ENCODE data around the gene SH2B2. TPM values are rescaled to one million over a fixed set of nuclear protein-coding genes. Genes with fewer than 3 reads are reported as not detected.

SH2B2 gene
- total RNA-seq, 2 donors from 2014 or later: 7.7 to 22.3 TPM

DNA sequence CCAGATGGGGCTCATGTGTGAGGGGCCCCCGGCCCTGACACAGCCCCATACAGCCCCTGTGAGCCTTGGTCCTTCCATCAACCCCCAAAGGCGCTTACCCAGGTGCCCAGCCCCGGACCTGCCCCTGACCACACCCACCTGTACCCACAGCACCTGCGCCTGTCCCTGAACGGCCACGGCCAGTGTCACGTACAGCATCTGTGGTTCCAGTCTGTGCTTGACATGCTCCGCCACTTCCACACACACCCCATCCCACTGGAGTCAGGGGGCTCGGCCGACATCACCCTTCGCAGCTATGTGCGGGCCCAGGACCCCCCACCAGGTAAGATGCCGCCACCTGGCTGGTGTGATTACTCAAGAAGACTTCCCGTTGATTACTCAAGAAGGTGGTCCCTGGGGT, 33.5 kb downstream of the SH2B2 start:
- DNase-seq (ENCODE audit: low spot score): no peak
- intact Hi-C loops (cut with DNase I): no loop called here
- Histone ChIP-seq H3K36me3 (no peaks in the 10 kb centered on the region), H3K27ac (no peak overlapping the region), H3K27me3 (replicated peaks; ENCODE audit: insufficient read depth) (no peaks in the 10 kb centered on the region), H3K4me1 (replicated peaks) (no peaks in the 10 kb centered on the region), H3K9me3 (no peaks in the 10 kb centered on the region), H3K4me3 (no peak overlapping the region)
- 98% methylated on average over 14 of the region's 14 CpGs for WGBS
- TF ChIP-seq POLR2AphosphoS5 (IDR thresholded peaks at IDR 0.05) (no peak), POLR2A (IDR thresholded peaks at IDR 0.05) (no peak)
- TF ChIP-seq, protein P1, sequence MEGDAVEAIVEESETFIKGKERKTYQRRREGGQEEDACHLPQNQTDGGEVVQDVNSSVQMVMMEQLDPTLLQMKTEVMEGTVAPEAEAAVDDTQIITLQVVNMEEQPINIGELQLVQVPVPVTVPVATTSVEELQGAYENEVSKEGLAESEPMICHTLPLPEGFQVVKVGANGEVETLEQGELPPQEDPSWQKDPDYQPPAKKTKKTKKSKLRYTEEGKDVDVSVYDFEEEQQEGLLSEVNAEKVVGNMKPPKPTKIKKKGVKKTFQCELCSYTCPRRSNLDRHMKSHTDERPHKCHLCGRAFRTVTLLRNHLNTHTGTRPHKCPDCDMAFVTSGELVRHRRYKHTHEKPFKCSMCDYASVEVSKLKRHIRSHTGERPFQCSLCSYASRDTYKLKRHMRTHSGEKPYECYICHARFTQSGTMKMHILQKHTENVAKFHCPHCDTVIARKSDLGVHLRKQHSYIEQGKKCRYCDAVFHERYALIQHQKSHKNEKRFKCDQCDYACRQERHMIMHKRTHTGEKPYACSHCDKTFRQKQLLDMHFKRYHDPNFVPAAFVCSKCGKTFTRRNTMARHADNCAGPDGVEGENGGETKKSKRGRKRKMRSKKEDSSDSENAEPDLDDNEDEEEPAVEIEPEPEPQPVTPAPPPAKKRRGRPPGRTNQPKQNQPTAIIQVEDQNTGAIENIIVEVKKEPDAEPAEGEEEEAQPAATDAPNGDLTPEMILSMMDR (IDR thresholded peaks at IDR 0.05): no peak

- Histone ChIP-seq H3K4me3 (no peak overlapping the region), H3K4me1 (replicated peaks) (no peaks in the 10 kb centered on the region), H3K9me3 (no peaks in the 10 kb centered on the region), H3K27me3 (replicated peaks; ENCODE audit: insufficient read depth) (no peaks in the 10 kb centered on the region), H3K27ac (no peak overlapping the region), H3K36me3 (no peaks in the 10 kb centered on the region)
- DNase-seq (ENCODE audit: low spot score): no peak
- intact Hi-C loops (cut with DNase I): no loop called here
- WGBS: 82% methylated on average over 37 of the region's 37 CpGs
- TF ChIP-seq, protein P1 (IDR thresholded peaks at IDR 0.05): no peak
- TF ChIP-seq POLR2AphosphoS5 (IDR thresholded peaks at IDR 0.05) (no peak), POLR2A (IDR thresholded peaks at IDR 0.05) (no peak)
Observed at GRCh38 chr7:102320601-102321350, 34.1 kb downstream of the SH2B2 start.

DNA sequence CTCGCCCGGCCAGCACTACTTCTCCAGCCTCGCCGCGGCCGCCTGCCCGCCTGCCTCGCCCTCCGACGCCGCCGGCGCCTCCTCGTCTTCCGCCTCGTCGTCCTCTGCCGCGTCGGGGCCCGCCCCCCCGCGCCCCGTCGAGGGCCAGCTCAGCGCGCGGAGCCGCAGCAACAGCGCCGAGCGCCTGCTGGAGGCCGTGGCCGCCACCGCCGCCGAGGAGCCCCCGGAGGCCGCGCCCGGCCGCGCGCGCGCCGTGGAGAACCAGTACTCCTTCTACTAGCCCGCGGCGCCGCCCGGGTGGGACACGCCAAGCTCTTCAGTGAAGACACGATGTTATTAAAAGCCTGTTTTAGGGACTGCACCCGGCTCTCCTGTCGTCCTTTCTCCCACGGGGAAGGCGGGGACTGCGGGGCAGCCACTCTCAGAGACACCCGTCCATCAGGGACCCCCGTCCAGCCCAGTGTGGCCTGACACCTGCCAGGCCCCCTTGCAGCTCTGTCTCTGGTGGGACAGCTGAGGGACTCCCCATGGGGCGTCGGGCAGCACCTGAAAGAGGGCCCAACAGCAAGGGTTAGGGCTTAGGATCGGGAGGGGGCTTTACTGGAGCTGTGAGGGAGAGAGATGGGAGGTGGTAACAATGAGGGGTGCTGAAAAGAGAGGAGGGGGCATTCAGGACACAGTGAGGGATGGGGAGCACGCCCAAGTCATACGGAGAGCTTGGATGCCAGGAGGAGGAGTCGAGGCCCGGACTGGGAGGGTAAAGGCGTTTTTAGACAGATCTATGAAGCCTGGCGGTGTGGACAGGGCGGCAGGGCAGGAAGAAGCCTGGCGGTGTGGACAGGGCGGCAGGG, 34.9 kb downstream of the SH2B2 start:
- Histone ChIP-seq H3K4me3 (no peak overlapping the region), H3K36me3 (no peaks in the 10 kb centered on the region), H3K9me3 (no peaks in the 10 kb centered on the region), H3K27ac (no peak overlapping the region), H3K4me1 (replicated peaks) (no peaks in the 10 kb centered on the region), H3K27me3 (replicated peaks; ENCODE audit: insufficient read depth) (no peaks in the 10 kb centered on the region)
- DNase-seq (ENCODE audit: low spot score): no peak
- 45% methylated on average over 68 of the region's 73 CpGs for WGBS
- TF ChIP-seq POLR2A (IDR thresholded peaks at IDR 0.05) (no peak), POLR2AphosphoS5 (IDR thresholded peaks at IDR 0.05) (no peak)
- TF ChIP-seq, protein P1 (IDR thresholded peaks at IDR 0.05): no peak
- intact Hi-C loops (cut with DNase I): no loop called here

- DNase-seq (ENCODE audit: low spot score): no peak
- no peaks in the 10 kb centered on the region for H3K4me1 ChIP-seq (replicated peaks)
- H3K9me3 ChIP-seq: no peaks in the 10 kb centered on the region
- H3K36me3 ChIP-seq: no peaks in the 10 kb centered on the region
- TF ChIP-seq POLR2AphosphoS5 (IDR thresholded peaks at IDR 0.05) (no peak), POLR2A (IDR thresholded peaks at IDR 0.05) (no peak)
- TF ChIP-seq, protein P1 (IDR thresholded peaks at IDR 0.05): no peak
- H3K27ac ChIP-seq: no peak overlapping the region
- no peak overlapping the region for H3K4me3 ChIP-seq
- WGBS: 83% methylated on average over 8 of the region's 8 CpGs
- intact Hi-C loops (cut with DNase I): no loop called here
- H3K27me3 ChIP-seq (replicated peaks; ENCODE audit: insufficient read depth): no peaks in the 10 kb centered on the region
Observed at GRCh38 chr7:102322202-102322715, 35.6 kb downstream of the SH2B2 start.

Data from prostate gland (tissue), 2 donors.